ENCODE data around the gene PLA2G2C.

DNA sequence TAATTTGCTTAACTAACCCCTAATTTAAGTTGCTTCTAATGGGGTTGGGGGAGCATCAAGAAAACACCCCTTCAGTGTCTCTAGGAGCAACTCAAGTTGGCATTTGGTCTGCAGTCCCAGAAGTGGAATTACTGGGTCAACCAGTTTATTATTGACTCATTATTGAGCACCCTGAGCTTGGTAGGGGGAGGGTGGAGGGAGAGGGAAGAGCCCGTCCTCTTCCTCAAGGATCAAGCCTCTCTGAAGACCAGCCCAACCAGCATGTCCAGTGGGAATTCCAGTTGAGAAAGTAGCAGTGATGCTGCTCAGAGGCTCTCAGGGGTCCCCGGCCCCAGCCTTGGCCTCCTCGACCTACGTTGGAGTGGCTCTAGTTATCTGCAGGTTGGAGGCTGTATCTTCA is 49.3 kb downstream of the PLA2G2C start:
- TF ChIP-seq, protein P1, sequence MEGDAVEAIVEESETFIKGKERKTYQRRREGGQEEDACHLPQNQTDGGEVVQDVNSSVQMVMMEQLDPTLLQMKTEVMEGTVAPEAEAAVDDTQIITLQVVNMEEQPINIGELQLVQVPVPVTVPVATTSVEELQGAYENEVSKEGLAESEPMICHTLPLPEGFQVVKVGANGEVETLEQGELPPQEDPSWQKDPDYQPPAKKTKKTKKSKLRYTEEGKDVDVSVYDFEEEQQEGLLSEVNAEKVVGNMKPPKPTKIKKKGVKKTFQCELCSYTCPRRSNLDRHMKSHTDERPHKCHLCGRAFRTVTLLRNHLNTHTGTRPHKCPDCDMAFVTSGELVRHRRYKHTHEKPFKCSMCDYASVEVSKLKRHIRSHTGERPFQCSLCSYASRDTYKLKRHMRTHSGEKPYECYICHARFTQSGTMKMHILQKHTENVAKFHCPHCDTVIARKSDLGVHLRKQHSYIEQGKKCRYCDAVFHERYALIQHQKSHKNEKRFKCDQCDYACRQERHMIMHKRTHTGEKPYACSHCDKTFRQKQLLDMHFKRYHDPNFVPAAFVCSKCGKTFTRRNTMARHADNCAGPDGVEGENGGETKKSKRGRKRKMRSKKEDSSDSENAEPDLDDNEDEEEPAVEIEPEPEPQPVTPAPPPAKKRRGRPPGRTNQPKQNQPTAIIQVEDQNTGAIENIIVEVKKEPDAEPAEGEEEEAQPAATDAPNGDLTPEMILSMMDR (IDR thresholded peaks at IDR 0.05), result no peak
- TF ChIP-seq POLR2A (IDR thresholded peaks at IDR 0.05), result no peak
